ENCODE data around the gene MPPED1.

MPPED1 gene

DNA sequence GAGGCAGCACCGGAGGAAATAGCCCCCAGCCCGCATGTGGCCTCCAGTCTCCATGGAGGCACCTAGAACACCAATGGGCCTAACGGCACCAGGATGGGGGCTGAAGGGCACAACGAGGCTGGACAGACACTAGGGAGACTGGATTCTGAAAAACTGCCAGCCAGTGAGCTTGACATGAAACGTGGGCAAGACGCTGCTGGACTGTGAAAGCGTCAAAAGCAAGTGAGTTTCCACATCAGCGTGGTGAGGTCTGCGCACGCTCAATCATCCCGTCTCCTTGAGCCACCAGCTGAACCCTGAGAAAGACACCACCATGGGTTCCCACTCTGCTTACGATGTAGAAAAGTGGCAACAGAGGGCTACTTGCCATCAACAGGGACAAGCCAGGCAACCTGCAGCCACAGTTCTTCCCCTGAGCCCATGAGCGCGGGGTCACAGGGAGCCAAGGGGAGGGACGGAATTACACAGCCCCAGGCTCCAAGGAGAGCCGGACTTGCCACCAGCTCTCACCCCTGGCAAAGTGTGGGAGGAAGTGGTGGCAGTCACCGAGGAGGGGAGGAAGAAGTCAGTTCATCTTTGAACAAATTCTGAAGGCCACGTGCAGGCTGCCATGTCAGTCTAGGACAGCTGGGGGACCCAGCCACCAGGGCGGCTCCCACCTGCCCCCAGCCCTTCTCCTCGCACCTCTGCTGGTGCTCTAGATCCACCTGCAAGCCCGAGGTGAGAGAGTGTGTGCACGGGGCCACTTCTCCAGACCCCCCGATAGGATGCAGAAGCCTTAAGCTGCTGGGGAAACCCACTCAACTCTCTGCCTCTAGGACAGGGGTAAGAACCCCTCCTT, 131.1 kb downstream of the MPPED1 start:
- DNase-seq (ENCODE audit: low read depth): no peak

- no peak for DNase-seq (ENCODE audit: low read depth)
These were observed 131.9 kb downstream of the MPPED1 start for GRCh38 chr22:43543522-43544288.

GRCh38 chr22:43544289-43544673, 132.5 kb downstream of the MPPED1 start:
- DNase-seq (ENCODE audit: low read depth): no peak

DNA sequence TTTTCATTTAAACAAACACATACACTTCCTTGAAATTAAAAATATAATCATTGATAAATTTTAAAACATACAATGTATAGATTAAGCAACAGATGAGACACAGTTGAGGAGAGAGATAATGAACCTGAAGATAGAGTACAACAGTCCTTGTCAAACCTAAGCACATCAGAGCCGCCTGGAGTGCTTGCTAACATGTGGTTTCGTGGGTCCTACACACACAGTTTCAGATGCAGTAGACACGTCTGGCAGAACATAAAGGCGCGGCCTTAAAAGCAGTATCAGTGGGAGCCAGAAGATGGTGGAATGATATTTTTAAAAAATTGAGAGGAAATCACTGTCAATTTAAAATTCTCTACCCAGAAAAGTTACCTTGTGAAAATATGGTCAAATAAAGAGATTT, 134.4 kb downstream of the MPPED1 start:
- DNase-seq (ENCODE audit: low read depth): no peak

DNA sequence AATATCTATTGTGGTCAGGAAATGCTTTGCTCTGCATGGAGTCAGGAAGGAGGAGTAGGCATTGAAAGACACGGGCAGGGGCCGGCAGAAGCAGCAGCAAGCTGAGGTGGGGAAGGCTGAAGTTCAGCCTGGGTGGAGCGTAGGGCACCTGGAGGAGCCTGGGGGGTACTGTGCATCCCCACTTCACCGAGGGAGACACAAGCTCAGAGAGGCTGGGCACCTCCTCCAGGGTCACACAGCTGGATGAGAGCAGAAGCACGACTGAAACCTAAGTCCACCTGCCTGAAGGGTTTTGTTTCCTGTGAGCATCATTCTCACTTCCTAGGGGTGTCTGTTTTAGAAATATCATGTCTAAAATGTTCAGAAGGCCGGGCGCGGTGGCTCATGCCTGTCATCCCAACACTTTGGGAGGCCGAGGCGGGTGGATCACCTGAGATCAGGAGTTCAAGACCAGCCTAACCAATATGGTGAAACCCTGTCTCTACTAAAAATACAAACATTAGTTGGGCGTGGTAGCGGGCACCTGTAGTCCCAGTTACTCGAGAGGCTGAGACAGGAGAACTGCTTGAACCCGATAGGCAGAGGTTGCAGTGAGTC, 138.3 kb downstream of the MPPED1 start:
- DNase-seq (ENCODE audit: low read depth): no peak

DNA sequence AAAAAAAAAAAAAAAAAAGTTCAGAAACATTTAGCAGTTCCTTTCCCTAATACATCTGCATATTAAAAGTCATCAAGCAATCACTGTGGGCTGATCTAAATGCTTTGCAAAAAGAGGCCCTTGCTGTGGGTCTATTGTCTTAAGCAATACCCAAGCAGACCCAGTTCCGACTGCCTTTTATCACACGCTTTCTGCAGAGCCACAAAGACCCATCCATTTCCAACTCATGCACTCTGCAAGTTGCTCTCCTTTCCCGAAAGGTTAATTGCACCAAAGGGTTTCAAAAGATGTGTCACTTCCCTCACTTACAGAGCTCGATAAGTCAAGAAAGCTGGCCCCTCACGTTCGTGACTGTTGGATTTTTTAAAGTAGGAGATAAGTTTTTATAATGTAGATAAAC, 138.9 kb downstream of the MPPED1 start:
- DNase-seq (ENCODE audit: low read depth): no peak

DNA sequence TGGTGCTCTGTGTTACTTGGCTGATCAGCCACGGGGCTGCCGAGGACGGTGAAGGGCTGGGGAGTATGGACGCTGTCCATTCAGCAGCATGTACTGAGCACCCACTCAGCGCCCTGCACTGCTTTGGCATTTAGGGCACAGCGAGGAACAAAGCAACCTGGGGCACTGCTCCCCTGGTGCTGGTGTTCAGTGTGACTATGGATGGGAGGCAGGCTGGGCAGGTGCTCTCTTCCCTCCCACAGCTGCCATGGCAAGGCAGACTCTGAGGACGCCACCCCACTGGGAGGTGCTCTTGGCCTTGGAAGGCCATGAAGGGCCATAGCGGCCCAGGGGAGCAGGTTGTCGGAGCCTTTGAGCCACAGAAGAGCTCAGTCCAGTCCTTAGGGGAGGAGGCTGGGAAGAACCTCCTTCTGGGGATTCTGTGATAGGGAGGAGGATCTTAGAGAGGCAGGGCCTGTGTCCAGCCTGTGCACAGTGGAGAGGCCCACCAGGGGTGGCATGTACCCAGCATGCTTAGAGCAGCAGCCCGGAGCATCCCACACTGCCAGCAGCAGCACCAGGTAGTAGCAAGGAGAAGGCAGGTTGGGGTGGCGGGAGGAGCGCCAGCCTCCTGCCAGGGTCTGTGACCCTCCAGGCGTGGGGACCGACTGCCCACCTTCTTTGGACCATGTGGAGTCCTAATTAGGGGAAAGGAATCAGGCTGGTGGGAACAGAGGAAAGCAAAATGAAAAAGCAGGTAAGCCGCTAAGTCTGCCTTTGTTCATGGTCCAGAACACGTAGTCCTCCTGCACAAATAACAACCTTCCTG, 141.8 kb downstream of the MPPED1 start:
- DNase-seq (ENCODE audit: low read depth): no peak

DNA sequence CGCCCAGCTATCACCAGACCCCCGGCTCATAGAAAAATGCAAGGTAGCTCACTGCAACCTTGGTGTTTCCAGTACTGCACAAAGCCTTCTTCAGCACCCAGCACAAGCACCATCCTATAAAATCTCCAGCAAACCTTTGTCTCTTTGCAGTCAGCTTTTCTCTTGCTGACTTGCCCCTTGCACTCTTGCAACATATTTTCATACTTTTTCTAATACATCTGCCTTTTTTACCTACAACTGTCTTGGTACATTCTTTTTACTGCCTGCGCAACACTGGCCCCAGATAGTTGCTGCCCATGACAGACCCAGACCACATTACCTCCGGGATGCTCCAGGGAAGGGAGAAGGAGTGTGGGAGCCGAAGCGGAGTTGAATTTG, 142.4 kb downstream of the MPPED1 start:
- no peak for DNase-seq (ENCODE audit: low read depth)

DNA sequence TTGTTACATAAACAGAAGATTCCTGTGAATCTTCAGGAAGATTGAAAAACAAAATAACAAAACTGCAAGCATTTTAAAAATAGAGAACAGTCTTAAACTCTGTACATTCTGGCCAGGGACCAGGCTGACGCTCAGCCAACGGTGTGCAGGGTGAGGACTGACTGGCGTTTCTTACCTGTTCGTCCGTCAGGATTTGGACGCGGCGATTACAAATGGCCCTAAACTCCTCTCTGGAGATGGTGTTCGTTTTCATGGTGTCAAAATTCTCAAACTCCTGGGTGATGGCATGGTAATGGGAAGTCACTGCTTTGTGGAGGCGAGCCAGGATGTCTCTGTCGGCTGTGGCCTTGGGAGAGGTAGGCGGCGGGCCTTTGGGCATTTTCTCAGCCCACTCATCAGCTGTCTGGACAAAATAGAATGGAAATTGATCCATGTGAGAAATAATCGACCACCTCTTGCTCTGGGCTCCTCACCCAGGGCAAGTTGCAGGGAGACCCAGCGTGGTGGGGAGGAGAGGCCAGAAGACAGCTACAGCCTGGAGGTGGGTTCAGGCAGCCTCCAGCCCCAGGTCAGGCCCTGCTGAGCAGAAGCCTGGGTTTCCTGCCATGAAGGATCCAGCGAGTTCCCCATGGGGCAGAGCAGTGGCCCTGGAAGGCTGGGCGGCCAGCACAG, 143.0 kb downstream of the MPPED1 start:
- no peak for DNase-seq (ENCODE audit: low read depth)

DNA sequence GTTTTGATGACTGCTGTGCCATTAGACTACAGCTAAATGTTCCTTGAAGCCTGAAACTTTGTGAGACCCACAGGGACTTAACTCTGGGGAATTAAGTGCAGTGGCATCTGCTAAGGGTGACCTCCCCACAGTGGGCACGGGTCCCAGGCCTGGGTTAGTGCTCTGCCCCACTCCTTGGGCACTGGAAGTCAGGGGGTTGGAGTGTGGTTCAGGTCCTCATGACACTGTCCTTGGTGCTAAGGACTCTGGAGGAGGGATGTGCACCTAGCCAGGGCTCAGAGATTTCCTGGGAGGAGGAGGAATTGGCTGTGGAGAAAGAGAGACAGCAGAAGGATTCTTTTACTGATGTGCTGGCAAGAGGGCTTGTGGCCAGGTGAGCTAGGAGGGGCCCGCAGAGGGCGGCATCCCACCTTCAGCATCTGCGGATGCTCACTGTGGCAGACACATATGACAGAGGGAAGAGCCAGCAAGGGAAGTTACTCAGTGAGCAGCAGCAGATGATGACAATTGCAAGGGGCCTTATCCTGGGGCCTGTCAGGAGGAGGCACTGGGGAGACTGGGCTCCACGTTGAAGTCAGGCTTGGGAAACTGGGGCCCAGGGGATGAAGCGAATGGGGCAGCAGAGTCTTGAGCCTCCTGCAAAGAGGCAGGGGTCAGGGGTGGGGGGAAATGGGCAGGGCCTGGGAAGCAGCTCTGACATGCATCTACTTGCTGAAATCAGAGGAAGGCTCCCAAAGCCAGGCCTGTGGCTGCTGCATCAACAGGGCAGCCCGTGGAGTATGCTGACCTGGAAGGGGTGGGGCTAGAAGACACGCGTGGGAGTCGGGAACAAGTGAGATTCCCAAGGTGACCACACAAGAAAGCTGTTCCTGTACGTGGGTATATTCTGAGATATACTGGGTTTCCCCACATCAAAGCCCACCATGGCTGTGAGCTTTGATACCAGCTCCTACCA, 144.0 kb downstream of the MPPED1 start:
- no peak for DNase-seq (ENCODE audit: low read depth)
